NT2/D1 (cell line): Measurements from ENCODE around the gene TRAPPC5.

ENCODE experiments used
- DNase-seq: peaks from one replicate; pipeline ENCODE4 v3.0.0-alpha.2; 2011; ENCODE audit warnings: low read depth, low spot score
- H3K27me3 ChIP-seq: 2 replicates; pipeline ENCODE4 v1.6.0; 2011; ENCODE audit warnings: mild to moderate bottlenecking; ENCODE audit not compliant: insufficient read length, insufficient read depth
- H3K36me3 ChIP-seq: 2 replicates; pipeline ENCODE4 v1.6.1; 2011; ENCODE audit warnings: mild to moderate bottlenecking, low read length, mixed read lengths; ENCODE audit not compliant: insufficient read depth, insufficient read length
- H3K4me1 ChIP-seq: 2 replicates; pipeline ENCODE4 v1.5.1; 2011; ENCODE audit not compliant: insufficient read depth, insufficient read length
- H3K4me3 ChIP-seq: 2 replicates; pipeline ENCODE4 v1.5.1; 2011; ENCODE audit warnings: low read depth; ENCODE audit not compliant: insufficient read length
- H3K9ac ChIP-seq: 2 replicates; pipeline ENCODE4 v1.6.0; 2011; ENCODE audit warnings: low read depth; ENCODE audit not compliant: insufficient read length
- H3K9me3 ChIP-seq: 2 replicates; pipeline ENCODE4 v1.5.1; 2011; ENCODE audit warnings: mild to moderate bottlenecking, low read length; ENCODE audit not compliant: insufficient read depth
- SUZ12 ChIP-seq: IDR thresholded peaks from 2 replicates; pipeline ENCODE4 v1.6.1; 2011; ENCODE audit not compliant: insufficient read length, insufficient read depth; ENCODE audit errors: extremely low read depth
- YY1 ChIP-seq: IDR thresholded peaks from 2 replicates; pipeline ENCODE4 v1.6.1; 2011; ENCODE audit not compliant: insufficient read length, insufficient read depth
- ZNF274 ChIP-seq: IDR thresholded peaks from 2 replicates; pipeline ENCODE4 v1.6.1; 2011; ENCODE audit warnings: mild to moderate bottlenecking, low read depth, low read length

The TRAPPC5 gene

DNA sequence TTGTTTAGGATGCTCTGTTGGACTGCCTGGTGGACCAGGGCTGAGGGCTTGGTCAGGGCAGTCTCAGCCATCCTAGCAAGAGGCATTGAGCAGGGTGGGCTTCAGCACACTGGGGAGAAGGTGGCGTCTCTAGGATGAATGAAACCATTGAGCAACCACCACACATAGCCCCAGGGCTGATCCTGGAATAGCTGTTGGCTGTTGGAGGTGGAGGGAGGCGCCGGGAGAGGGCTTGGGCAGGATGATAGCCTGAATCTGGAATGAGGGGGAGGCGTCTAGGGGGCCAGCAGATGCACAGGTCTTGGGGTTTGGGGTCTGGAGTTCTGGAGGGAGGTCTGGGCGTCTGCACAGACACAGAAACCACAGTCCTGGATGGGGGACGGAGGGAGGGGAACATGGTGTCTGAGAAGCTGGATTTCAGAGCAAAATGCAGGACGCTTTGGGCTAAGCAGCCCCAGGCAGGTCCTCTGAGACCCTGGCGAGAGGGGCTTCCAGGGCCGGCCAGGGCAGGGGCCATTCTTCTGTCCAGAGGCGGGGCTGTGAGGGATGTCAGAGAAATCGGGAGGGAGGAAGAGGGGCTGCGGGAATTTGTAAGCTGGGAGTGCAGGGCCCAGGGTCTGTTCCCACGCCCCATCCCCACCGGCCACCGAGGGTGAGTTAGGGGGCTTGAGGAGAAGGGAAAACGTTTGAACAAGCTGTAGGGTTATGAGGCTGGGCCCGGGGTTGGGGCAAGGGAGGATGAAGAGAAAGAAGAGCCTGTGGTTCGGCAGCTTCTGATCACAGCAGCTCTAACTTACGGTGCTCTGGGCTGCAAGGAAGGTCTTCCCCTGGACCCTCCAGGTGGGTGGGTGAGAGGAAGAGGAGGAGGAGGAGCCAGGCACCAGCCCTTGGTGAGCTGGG, 5.2 kb downstream of the TRAPPC5 start:
- H3K9me3 ChIP-seq = no peaks in the 10 kb centered on the region
- no peak for TF ChIP-seq SUZ12
- no peak for TF ChIP-seq YY1
- TF ChIP-seq ZNF274 = no peak
- no peaks in the 10 kb centered on the region for H3K27me3 ChIP-seq
- H3K4me1 ChIP-seq = peaks cover 19% of the 10 kb centered on the region
- H3K9ac ChIP-seq = no peak overlapping the region
- no peak overlapping the region for H3K4me3 ChIP-seq
- peaks cover 28% of the 10 kb centered on the region for H3K36me3 ChIP-seq
- no peak for DNase-seq

DNA sequence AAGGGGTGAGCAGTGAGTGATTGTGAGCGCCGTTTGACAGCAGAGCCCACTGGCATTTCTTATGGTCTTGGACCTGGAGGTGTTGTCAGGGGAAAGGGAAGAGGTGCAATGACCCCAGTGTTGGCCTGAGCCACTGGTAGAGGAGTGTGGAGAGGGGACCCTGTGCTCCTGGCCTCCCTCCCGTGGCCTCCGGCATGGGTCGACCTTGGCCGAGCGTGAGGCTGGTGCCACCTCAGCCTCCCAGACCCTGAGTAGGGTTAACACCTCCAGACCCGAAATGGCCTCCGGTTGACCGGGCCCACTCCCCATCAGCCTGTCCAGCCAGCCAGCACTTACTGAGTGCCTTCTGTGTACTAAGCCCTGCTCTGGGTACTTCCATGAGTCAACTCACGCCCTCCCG, 6.5 kb downstream of the TRAPPC5 start:
- Histone ChIP-seq H3K9ac (no peak overlapping the region), H3K27me3 (no peaks in the 10 kb centered on the region), H3K36me3 (peaks cover 25% of the 10 kb centered on the region), H3K4me3 (no peak overlapping the region), H3K4me1 (peaks cover 15% of the 10 kb centered on the region), H3K9me3 (no peaks in the 10 kb centered on the region)
- no peak for DNase-seq
- no peak for TF ChIP-seq SUZ12
- no peak for TF ChIP-seq ZNF274
- no peak for TF ChIP-seq YY1

DNA sequence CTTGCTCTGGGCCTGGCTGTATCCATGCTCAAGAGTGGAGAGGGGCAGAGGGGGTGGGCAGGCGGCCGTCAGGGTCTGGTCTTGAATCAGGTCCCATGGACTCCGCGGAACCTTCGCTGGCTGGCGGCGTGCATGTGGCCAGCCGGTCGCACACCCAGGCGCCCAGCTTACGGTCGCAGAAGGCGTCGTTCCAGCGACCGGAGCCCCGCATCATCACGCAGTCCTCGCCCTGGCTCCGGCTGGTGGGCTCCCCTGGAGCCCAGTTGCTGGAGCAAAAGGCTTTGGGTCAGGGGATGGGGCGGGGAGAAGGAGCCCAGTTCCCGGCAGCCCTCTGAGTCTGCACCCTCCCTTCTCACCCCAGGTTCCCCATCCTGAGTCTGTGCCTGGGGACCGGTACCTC, 8.5 kb downstream of the TRAPPC5 start:
- no peak overlapping the region for H3K4me3 ChIP-seq
- no peak for DNase-seq
- peaks cover 10% of the 10 kb centered on the region for H3K4me1 ChIP-seq
- H3K36me3 ChIP-seq = peaks cover 12% of the 10 kb centered on the region
- no peak for TF ChIP-seq ZNF274
- no peaks in the 10 kb centered on the region for H3K9me3 ChIP-seq
- H3K27me3 ChIP-seq = peaks cover 5% of the 10 kb centered on the region
- H3K9ac ChIP-seq = no peak overlapping the region

DNA sequence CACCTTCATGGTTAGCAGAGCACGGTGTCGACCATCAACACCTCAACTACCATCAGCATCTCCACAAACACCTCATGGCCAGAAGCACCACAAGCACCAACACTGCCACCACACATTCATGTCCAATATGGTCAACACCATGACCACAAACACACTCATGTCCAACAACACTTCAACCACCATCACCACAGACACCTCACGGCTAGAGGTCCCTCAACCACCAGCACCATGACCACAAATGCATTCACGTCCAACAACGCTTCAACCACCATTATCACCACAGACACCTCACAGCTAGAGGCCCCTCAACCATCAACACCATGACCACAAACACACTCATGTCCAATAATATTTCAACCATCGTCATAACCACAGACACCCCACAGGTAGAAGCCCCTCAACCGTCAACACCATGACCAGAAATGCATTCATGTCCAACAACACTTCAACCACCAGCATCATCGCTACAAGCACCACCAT, 10.2 kb downstream of the TRAPPC5 start:
- peaks cover 5% of the 10 kb centered on the region for H3K36me3 ChIP-seq
- no peak for TF ChIP-seq YY1
- no peak for TF ChIP-seq SUZ12
- TF ChIP-seq ZNF274 = no peak
- no peak for DNase-seq
- peaks cover 5% of the 10 kb centered on the region for H3K27me3 ChIP-seq
- H3K9me3 ChIP-seq = no peaks in the 10 kb centered on the region
- no peak overlapping the region for H3K9ac ChIP-seq
- peaks cover 7% of the 10 kb centered on the region for H3K4me1 ChIP-seq
- H3K4me3 ChIP-seq = no peak overlapping the region

DNA sequence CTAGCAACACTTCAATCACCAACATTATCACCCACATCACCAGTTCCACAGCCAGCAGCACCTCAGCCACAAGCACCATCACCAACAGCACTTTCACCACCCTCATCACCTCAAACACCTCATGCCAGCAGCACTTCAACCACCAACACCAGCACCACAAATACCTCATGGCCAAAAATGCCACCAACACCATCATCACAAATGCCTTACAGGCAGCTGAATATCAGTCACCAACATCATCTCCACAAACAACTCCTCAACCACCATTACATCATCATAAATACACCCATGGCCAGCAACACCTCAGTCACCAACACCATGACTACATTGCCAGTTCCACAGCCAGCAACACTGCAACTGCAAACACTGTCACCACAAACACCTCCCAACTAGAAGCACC, 10.9 kb downstream of the TRAPPC5 start:
- DNase-seq = no peak
- Histone ChIP-seq H3K9me3 (no peaks in the 10 kb centered on the region), H3K36me3 (peaks cover 5% of the 10 kb centered on the region), H3K9ac (no peak overlapping the region), H3K27me3 (peaks cover 5% of the 10 kb centered on the region), H3K4me3 (no peak overlapping the region), H3K4me1 (peaks cover 3% of the 10 kb centered on the region)
- TF ChIP-seq YY1 (no peak), SUZ12 (no peak)

DNA sequence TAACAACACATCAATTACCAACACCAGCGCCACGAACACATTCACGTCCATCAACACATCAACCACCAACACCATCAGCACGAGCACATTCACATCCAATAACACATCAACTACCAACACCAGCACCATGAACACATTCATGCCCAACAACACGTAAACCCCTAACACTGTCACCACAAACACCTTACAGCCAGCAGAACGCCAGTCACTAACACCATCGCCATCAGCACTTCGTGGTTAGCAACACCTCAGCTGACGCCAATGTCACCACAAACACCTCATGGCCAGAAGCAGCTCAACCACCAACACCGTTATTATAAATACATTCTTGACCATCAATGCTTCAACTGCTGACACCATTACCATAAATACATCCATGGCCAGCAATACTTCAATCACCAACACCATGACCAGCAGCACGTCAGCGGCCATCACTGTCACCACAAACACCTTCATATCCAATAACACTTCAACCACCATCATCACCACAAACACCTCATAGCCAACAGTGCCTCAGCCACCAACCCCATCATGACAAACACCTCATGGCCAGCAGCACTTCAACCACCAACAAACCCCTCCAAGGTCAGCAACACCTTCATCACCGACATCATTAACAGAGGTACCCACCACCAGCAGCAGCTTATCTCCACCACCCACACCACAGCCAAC, 11.9 kb downstream of the TRAPPC5 start:
- Histone ChIP-seq H3K4me1 (peaks cover 6% of the 10 kb centered on the region), H3K27me3 (peaks cover 5% of the 10 kb centered on the region), H3K4me3 (no peak overlapping the region), H3K9ac (no peak overlapping the region), H3K36me3 (no peaks in the 10 kb centered on the region), H3K9me3 (no peaks in the 10 kb centered on the region)
- DNase-seq = no peak
- no peak for TF ChIP-seq SUZ12
- no peak for TF ChIP-seq YY1
- no peak for TF ChIP-seq ZNF274

DNA sequence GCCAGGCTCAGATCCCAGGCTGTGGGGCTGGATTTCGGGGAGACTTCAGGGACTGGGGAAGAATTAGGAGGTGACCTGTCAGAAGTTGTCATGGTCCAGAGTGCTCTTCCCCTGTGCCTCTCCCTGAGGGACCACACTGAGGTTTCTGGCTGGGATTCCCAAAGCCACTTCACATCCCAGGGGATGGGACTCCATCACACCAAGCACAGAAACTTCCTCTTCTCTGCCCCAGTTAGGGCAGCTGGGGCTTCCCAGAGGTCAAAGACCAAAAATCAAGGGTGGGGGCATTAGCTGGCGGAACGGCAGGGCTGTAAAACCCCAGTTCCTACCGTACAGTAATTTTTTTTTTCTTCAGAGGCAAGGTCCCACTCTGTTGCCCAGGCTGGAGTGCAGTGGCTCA, 13.9 kb downstream of the TRAPPC5 start:
- TF ChIP-seq ZNF274 = no peak
- TF ChIP-seq SUZ12 = no peak
- TF ChIP-seq YY1 = no peak
- Histone ChIP-seq H3K9ac (no peak overlapping the region), H3K4me3 (no peak overlapping the region), H3K36me3 (no peaks in the 10 kb centered on the region), H3K9me3 (no peaks in the 10 kb centered on the region), H3K4me1 (peaks cover 21% of the 10 kb centered on the region), H3K27me3 (peaks cover 18% of the 10 kb centered on the region)
- no peak for DNase-seq
